NCI-H1694 treated with DMSO at 0.1 percent for 48 hours (cell line): Measurements from ENCODE around the gene EVI5.
"Not testable (repeated sequence)": the region's sequence is repeated elsewhere in the genome, so short reads cannot be mapped to it uniquely, and the experiment has no call there.

Source experiments
- DNase-seq: peaks from one replicate; lab custom pipeline; 2025; lab: John Stamatoyannopoulos, UW

Gene EVI5

DNA sequence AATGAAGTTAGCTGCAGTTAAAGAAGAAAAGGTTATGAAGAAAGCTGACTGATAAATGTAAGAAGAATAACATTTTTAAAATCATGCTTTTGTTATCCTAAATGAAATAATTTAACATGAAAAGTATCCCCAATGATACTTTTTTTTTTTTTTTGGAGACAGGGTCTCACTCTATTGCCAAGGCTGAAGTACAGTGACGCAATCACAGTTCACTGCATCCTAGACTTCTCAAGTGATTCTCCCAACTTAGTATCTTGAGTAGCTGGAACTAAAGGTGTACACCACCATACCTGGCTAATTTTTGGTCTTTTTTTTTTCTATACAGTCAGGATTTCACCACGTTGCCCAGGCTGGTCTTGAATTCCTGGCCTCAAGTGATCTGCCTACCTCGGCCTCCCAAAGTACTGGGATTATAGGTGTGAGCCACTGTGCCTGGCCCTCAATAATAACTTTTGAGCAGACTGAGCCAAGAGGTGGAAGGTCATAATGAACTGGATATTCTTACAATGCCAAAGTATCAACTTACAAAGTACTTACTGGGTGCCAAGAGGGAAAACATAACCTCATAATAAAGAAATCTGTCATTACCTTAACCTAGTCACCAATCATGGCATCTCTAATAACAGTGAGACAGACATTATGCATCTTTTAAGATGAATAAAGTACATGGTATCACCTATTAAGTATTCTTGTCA lies 94.5 kb downstream of the EVI5 start:
- DNase-seq = no peak

- DNase-seq = no peak
These were observed 104.9 kb downstream of the EVI5 start for GRCh38 chr1:92679980-92680379.

DNA sequence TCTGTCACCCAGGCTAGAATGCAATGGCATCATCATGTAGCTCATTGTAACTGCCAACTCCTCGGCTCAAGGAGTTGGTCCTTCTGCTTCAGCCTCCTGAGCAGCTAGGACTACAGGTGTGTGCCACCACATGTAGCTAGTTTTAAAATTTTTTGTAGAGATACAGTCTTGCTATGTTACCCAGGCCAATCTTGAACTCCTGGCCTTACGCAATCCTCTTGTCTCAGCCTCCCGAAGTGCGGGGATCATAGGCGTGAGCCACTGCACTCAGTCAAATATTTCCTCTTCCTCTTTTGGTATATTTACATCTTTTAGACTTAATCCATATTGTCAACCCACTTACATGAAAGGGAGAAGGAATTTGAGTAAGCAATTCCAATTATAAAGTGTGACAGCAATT lies 121.1 kb downstream of the EVI5 start:
- DNase-seq = no peak

GRCh38 chr1:92662048-92662447 lies 122.9 kb downstream of the EVI5 start:
- no peak for DNase-seq

DNA sequence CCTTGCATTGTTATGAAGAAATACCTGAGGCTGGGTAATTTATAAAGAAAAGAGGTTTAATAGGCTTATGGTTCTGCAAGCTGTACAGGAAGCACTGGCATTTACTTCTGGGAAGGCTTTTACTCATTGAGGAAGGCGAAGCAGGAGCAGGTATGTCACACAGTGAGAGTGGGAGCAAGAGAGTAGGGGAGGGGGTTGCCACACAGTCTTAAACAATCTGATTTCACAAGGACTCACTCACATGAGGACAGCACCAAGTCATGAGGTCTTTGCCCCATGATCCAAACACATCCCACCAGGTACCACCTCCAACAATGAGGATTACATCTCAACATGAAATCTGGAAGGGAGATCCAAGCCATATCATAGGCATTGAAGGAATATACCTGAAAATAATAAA lies 127.2 kb downstream of the EVI5 start:
- DNase-seq = no peak

GRCh38 chr1:92655197-92655801 lies 129.6 kb downstream of the EVI5 start:
- no peak for DNase-seq

DNA sequence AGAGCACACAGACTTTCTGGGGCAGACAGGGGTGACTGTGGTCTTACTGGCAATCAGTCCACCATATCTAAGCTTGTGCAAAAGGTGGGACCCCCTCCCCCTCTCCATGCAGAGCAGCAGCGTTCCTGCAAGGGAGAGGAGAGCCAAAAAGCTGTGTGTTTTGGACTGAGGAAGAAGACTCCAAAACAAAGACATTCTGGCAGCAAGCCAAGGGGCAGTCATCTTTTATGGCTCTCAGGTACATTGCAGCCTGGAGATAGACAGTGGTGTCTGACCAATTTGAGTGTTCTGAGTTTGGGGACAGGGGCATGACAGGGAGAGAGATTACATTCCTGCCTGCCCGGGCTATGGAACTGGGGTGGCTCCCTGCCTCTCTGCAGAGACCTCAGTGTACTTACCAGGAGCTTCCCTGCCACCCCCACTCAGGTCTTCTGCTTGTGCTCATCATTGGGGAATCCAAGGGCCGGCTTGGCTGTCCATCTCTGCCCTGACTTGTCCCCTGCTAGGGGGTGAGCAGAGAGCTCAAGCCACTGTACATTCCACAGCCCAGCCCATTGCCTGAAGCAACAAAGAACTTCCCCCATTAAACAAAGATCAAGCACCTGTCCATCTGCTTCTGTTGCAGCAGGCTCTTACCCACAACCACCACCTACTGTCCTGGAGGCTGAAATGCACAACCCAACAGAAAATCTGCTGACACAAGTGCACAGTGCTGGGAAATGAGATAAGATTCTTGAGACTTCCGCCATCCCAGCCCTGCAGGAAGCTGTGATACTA lies 131.1 kb downstream of the EVI5 start:
- DNase-seq = no peak

DNA sequence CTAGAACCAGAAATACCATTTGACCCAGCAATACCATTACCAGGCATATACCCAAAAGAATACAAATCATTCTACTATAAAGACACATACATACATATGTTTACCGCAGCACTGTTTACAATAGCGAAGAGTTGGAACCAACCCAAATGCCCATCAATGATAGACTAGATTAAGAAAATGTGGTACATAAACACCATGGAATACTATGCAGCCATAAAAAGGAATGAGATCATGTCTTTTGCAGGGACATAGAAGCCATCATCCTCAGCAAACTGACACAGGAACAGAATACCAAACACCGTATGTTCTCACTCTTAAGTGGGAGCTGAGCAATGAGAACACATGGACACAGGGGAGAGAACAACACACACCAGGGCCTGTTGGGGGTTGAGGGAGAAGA lies 144.2 kb downstream of the EVI5 start:
- DNase-seq = not testable (repeated sequence)

- DNase-seq = no peak
These were observed 146.4 kb downstream of the EVI5 start for GRCh38 chr1:92638498-92638897.

DNA sequence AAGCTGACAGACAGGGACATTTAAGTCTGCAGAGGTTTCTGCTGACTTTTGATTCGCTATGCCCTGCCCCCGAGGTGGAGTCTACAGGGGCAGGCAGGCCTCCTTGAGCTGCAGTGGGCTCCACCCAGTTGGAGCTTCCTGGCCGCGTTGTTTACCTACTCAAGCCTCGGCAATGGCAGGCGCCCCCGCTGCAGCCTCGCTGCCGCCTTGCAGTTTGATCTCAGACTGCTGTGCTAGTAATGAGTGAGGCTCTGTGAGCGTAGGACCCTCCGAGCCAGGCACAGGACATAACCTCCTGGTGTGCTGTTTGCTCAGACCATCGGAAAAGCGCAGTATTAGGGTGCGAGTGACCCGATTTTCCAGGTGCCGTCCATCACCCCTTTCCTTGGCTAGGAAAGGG lies 149.7 kb downstream of the EVI5 start:
- not testable (repeated sequence) for DNase-seq

DNA sequence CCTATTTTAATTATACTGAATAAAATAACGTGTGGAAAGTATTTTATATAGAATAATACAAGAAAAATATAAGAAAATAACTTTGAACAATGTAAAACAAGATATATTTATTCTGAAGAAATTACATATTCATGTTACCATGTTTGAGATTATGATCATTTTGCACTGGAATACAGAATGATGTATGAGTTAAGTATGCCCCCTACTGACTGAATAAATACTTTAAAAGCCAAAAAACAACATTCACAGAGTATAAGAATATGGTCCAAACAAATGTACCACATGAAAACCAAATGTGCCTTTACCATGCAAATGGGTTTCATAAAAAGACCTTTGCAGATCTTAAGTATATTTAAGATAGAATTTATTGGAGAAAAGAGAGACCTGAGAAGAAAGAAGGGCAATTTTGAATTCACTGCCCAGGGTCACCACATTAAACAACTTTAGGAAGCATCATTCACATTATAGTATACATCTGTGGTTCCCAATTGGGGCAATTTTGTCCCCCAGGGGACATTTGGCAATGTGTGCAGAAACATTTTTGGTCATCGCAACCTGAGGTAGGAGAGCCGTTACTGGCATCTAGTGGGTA lies 161.6 kb downstream of the EVI5 start:
- DNase-seq = peak; percentile 72

GRCh38 chr1:92619466-92620189 lies 165.3 kb downstream of the EVI5 start:
- DNase-seq = no peak

GRCh38 chr1:92601044-92601443 lies 183.9 kb downstream of the EVI5 start:
- DNase-seq = no peak

DNA sequence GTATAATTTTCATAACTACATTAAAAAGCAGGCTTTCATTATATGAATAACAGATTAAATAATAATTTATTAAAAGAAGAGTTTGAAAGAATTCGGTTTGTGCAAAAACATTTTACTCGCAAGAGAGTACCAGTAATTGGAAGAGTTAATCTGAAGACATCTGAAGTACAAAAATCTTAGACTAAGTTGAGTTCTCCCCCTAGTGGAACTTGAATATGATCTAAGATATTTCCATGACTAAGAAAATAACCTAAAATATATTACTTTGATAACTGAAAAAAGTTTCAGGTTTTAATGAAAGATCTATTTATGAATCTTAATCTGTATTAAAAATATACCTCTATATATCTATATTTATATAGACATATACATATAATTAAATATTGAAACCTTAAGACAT lies 185.7 kb downstream of the EVI5 start:
- DNase-seq = peak; percentile 14

DNA sequence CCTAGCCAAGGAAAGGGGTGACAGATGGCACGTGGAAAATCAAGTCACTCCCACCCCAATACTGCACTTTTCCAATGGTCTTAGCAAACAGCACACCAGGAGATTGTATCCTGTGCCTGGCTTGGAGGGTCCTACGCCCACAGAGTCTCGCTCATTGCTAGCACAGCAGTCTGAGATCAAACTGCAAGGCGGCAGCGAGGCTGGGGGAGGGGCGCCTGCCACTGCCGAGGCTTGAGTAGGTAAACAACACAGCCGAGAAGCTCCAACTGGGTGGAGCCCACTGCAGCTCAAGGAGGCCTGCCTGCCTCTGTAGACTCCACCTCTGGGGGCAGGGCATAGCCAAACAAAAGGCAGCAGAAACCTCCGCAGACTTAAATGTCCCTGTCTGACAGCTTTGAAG lies 195.5 kb downstream of the EVI5 start:
- DNase-seq = not testable (repeated sequence)

DNA sequence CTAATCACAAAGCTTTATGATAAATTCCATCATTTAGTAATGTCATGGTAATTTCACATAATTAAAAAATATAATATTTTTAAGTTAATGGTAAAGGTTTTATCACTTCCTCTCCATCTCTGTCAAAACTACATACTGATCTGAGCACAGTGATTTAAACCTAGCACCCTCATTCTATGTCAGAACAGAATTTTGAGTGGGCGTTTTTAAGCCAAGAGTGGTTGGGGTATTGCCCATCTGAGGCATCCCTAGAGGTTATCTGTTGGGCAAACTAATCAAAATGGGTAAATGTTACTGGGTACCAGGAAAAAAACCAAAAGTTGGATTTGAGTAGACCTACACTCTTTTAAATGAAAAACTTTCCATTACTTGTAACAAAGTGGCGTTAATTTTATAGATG lies 197.5 kb downstream of the EVI5 start:
- DNase-seq = no peak

DNA sequence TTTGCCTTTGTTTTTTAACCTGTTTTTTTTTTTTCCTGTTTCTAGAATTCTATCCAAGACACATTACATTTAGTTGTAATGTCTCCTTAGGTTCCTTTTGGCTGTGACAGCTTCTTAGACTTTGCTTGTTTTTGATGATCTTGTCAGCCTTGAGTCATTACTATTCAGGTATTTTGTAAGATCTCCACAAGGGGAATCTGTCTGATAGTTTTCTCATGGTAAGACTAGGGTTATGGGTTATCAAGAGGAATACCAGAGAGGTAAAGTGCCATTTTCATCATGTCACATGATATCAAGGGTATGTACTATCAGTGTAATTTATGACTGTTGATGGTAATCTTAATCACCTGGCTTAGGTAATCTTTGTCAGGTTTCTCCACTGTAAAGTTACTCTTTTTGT lies 199.1 kb downstream of the EVI5 start:
- DNase-seq = no peak

GRCh38 chr1:92584810-92585209 lies 200.1 kb downstream of the EVI5 start:
- not testable (repeated sequence) for DNase-seq

GRCh38 chr1:92583821-92584760 lies 200.8 kb downstream of the EVI5 start:
- DNase-seq = no peak

GRCh38 chr1:92577261-92577895 lies 207.5 kb downstream of the EVI5 start:
- no peak for DNase-seq

DNA sequence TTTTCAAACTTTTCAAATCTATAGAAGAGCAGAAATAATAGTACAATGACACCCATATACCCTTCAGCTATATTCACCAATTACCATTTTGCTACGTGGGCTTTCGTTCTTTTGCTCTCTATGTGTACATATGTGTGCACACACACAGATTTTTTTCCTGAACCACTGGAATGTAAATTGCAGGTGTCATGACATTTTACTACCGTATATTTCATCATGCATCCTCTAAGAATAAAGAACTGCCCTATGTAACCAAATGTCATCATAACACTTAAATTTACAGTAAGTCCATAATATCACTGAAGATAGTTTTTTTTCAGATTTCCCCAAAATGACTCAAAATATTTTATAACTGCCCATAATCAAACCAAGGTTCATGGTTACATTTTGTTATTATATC lies 209.8 kb downstream of the EVI5 start:
- DNase-seq = no peak
